ENCODE measurements around the gene OR9Q1. TPM values are rescaled to one million over a fixed set of nuclear protein-coding genes. Genes with fewer than 3 reads are reported as not detected.

Gene OR9Q1
- polyA plus RNA-seq, 1 donor (not counting 4 experiments of a cell fraction or from before 2014, with no cell fraction given): not detected

GRCh38 chr11:58011771-58012170, 11.9 kb upstream of the OR9Q1 start:
- no peaks in the 10 kb centered on the region for H3K9me3 ChIP-seq (ENCODE audit: control insufficient read depth, low read depth, low read length)
- dilution Hi-C loops (cut with MboI; ENCODE audit: extremely low pct_ligation_motif_present, low sequenced_read_pairs): no loop called here
- H3K4me3 ChIP-seq (ENCODE audit: control insufficient read depth in 2 of 3, extremely low read depth in 1 of 3, insufficient read depth in 2 of 3, low read depth in 1 of 3, low read length in 3 of 3): no peak overlapping the region
- no peaks in the 10 kb centered on the region for H4K20me1 ChIP-seq (ENCODE audit: control insufficient read depth, extremely low read depth, insufficient read depth, low read length)
- H2AFZ ChIP-seq (ENCODE audit: control insufficient read depth, low read length): no peak overlapping the region
- H3K4me2 ChIP-seq (ENCODE audit: control insufficient read depth, extremely low read depth, insufficient read depth, low read depth, low read length): no peak overlapping the region
- H3K9ac ChIP-seq (ENCODE audit: control insufficient read depth, extremely low read depth, insufficient read depth, low read length): no peak overlapping the region
- no peaks in the 10 kb centered on the region for H3K79me2 ChIP-seq (ENCODE audit: control insufficient read depth, insufficient read depth, low read length)
- H3K36me3 ChIP-seq (ENCODE audit: control insufficient read depth in 2 of 2, extremely low read depth in 1 of 2, insufficient read depth in 2 of 2, low read length in 2 of 2): no peaks in the 10 kb centered on the region
- H3K9me1 ChIP-seq (ENCODE audit: control insufficient read depth, extremely low read depth, insufficient read depth, low read length): no peaks in the 10 kb centered on the region
- H3K27me3 ChIP-seq (ENCODE audit: control insufficient read depth, extremely low read depth, insufficient read depth, low read length): no peaks in the 10 kb centered on the region
- DNase-seq (ENCODE audit: low read depth, low spot score) (no peak), FAIRE-seq (no peak)
- H3K27ac ChIP-seq (ENCODE audit: control insufficient read depth, insufficient read depth, low read length): no peak overlapping the region
- H3K4me1 ChIP-seq (ENCODE audit: control insufficient read depth, extremely low read depth, insufficient read depth, low read length): no peaks in the 10 kb centered on the region
- TF ChIP-seq CTCF (optimal IDR thresholded peaks at IDR 0.05 in 1 of 3, IDR thresholded peaks at IDR 0.05 in 1 of 3, conservative IDR thresholded peaks at IDR 0.05 in 1 of 3; ENCODE audit: extremely low read depth in 1 of 3, insufficient read depth in 2 of 3, low read length in 3 of 3) (no peak), EZH2 (IDR thresholded peaks at IDR 0.05; ENCODE audit: low read length) (no peak)

GRCh38 chr11:58024601-58025091, 965 bp downstream of the OR9Q1 start:
- H3K9me3 ChIP-seq (ENCODE audit: control insufficient read depth, low read depth, low read length): no peaks in the 10 kb centered on the region
- no peaks in the 10 kb centered on the region for H3K27me3 ChIP-seq (ENCODE audit: control insufficient read depth, extremely low read depth, insufficient read depth, low read length)
- no peak overlapping the region for H3K27ac ChIP-seq (ENCODE audit: control insufficient read depth, insufficient read depth, low read length)
- dilution Hi-C loops (cut with MboI; ENCODE audit: extremely low pct_ligation_motif_present, low sequenced_read_pairs): no loop called here
- peak overlapping the region; percentile 20 for H3K4me2 ChIP-seq (ENCODE audit: control insufficient read depth, extremely low read depth, insufficient read depth, low read depth, low read length)
- TF ChIP-seq CTCF (optimal IDR thresholded peaks at IDR 0.05 in 1 of 3, IDR thresholded peaks at IDR 0.05 in 1 of 3, conservative IDR thresholded peaks at IDR 0.05 in 1 of 3; ENCODE audit: extremely low read depth in 1 of 3, insufficient read depth in 2 of 3, low read length in 3 of 3) (no peak), EZH2 (IDR thresholded peaks at IDR 0.05; ENCODE audit: low read length) (no peak)
- H3K4me3 ChIP-seq (ENCODE audit: control insufficient read depth in 2 of 3, extremely low read depth in 1 of 3, insufficient read depth in 2 of 3, low read depth in 1 of 3, low read length in 3 of 3): no peak overlapping the region
- no peaks in the 10 kb centered on the region for H3K4me1 ChIP-seq (ENCODE audit: control insufficient read depth, extremely low read depth, insufficient read depth, low read length)
- H3K36me3 ChIP-seq (ENCODE audit: control insufficient read depth in 2 of 2, extremely low read depth in 1 of 2, insufficient read depth in 2 of 2, low read length in 2 of 2): no peaks in the 10 kb centered on the region
- H3K9ac ChIP-seq (ENCODE audit: control insufficient read depth, extremely low read depth, insufficient read depth, low read length): no peak overlapping the region
- H3K9me1 ChIP-seq (ENCODE audit: control insufficient read depth, extremely low read depth, insufficient read depth, low read length): no peaks in the 10 kb centered on the region
- FAIRE-seq (no peak), DNase-seq (ENCODE audit: low read depth, low spot score) (no peak)
- H4K20me1 ChIP-seq (ENCODE audit: control insufficient read depth, extremely low read depth, insufficient read depth, low read length): no peaks in the 10 kb centered on the region
- no peaks in the 10 kb centered on the region for H3K79me2 ChIP-seq (ENCODE audit: control insufficient read depth, insufficient read depth, low read length)
- peak overlapping the region; percentile 20 for H2AFZ ChIP-seq (ENCODE audit: control insufficient read depth, low read length)

All from keratinocyte (primary cell).